ENCODE measurements around the gene TACC3.

TACC3 gene

DNA sequence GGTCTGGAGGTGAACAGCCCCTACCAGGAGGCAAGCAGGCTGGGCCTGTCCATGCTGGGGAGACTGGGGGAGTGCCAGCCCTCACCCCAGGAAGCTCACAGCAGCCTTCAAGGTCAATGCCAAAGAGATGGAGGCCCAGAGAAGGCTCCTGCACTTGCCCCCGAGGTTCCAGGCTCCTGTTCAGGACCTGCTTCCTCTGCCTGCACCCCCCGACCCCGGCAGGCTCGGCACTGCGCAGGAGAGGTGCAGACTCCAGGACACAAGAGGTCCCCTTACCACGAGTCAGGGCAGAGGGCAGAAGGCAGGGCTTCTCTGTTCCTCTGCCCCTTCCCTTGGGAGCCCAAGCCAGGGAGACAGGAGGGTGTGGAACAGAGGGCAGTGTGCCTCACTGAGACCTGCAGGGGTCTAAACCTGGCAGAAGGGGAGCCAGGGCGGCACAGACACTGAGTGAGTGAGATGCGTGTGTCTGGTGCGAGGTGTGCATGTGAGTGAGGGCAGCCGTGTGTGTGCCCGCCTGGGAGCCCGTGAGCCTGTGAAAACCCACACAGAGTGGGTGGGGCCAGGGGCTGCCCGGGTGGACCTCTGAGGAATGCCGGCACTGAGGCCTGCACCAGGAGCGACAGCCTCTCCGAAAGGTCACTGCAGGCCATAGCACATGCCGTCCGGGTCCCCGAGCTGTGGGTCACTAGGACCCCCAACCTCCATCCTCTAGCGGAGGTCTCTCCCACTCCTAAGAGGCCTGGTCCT, 41.1 kb downstream of the TACC3 start:
- H3K27ac ChIP-seq (ENCODE audit: poor library complexity, severe bottlenecking), result no peak overlapping the region

DNA sequence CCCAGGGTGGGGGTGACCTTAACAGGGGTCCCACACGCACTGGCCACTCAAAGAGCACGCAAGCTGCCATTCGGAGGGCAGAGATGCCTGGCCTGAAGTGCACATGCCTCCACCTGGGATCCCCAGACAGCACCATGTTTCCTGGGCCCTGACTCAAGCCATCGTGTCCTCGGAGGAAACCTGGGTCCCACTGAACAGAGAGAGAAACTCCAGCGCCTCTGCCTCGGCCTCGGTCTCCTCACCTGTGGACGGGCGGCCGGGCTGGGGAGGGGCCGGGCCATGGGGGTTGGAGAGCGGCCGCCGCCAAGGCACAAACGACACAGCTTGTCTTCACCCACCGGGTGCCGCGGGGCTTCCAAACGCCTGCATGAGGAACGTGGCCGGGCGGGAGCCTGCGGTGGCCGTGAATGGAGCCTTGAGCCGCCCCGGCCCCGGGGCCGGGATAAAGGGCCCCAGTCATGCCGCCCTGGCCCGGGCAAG, 41.8 kb downstream of the TACC3 start:
- H3K9me3 ChIP-seq (ENCODE audit: severe bottlenecking), result no peaks in the 10 kb centered on the region
- ATAC-seq (ENCODE audit: low read depth), result no peak
- TF ChIP-seq, protein P1, sequence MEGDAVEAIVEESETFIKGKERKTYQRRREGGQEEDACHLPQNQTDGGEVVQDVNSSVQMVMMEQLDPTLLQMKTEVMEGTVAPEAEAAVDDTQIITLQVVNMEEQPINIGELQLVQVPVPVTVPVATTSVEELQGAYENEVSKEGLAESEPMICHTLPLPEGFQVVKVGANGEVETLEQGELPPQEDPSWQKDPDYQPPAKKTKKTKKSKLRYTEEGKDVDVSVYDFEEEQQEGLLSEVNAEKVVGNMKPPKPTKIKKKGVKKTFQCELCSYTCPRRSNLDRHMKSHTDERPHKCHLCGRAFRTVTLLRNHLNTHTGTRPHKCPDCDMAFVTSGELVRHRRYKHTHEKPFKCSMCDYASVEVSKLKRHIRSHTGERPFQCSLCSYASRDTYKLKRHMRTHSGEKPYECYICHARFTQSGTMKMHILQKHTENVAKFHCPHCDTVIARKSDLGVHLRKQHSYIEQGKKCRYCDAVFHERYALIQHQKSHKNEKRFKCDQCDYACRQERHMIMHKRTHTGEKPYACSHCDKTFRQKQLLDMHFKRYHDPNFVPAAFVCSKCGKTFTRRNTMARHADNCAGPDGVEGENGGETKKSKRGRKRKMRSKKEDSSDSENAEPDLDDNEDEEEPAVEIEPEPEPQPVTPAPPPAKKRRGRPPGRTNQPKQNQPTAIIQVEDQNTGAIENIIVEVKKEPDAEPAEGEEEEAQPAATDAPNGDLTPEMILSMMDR (IDR thresholded peaks at IDR 0.05; ENCODE audit: poor library complexity, severe bottlenecking), result no peak
- H3K4me1 ChIP-seq (ENCODE audit: insufficient read depth, poor library complexity, severe bottlenecking), result peaks cover 9% of the 10 kb centered on the region
- DNase-seq (ENCODE audit: low spot score), result no peak
- no peak overlapping the region for H3K4me3 ChIP-seq (ENCODE audit: severe bottlenecking)
- H3K36me3 ChIP-seq (ENCODE audit: low read depth), result no peaks in the 10 kb centered on the region
- H3K27me3 ChIP-seq (ENCODE audit: insufficient read depth, poor library complexity, severe bottlenecking), result no peaks in the 10 kb centered on the region
- H3K27ac ChIP-seq (ENCODE audit: poor library complexity, severe bottlenecking), result no peak overlapping the region

More for the DNA sequence above, 41.1 kb downstream of the TACC3 start:
- ATAC-seq (ENCODE audit: low read depth) (no peak), DNase-seq (ENCODE audit: low spot score) (no peak)
- no peaks in the 10 kb centered on the region for H3K36me3 ChIP-seq (ENCODE audit: low read depth)
- H3K9me3 ChIP-seq (ENCODE audit: severe bottlenecking), result no peaks in the 10 kb centered on the region
- H3K4me1 ChIP-seq (ENCODE audit: insufficient read depth, poor library complexity, severe bottlenecking), result peaks cover 12% of the 10 kb centered on the region
- TF ChIP-seq, protein P1 (IDR thresholded peaks at IDR 0.05; ENCODE audit: poor library complexity, severe bottlenecking), result no peak
- no peaks in the 10 kb centered on the region for H3K27me3 ChIP-seq (ENCODE audit: insufficient read depth, poor library complexity, severe bottlenecking)
- no peak overlapping the region for H3K4me3 ChIP-seq (ENCODE audit: severe bottlenecking)

DNA sequence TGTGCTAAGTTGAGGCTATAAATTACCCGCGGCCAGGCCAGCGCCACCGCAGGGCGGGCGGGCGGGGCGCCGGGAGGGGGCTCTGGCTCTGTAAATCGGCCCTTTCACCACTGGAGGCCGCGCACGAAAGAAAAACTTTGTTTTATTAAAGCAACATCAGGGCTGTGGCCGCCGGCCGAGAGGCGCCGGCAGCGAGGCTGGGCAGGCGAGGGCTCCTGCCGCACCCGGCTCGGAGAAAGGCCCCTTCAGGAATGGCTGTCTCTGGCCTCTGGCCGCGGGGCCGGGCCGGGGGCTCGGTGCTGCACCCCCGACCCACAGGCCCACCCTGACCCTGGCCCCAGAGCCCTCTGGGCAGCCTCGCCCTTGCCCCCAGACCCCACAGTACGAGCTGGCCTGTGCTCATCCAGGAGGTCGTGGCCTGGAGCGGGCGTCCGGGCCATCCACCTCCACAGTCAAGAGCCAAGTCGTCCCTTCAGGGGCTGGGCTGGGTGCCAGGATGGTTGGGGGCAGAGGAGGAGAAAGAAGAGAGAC, 42.3 kb downstream of the TACC3 start:
- no peaks in the 10 kb centered on the region for H3K9me3 ChIP-seq (ENCODE audit: severe bottlenecking)
- no peaks in the 10 kb centered on the region for H3K27me3 ChIP-seq (ENCODE audit: insufficient read depth, poor library complexity, severe bottlenecking)
- peak; percentile 17; the same call in 1 of the 3 replicates for ATAC-seq (ENCODE audit: low read depth)
- H3K27ac ChIP-seq (ENCODE audit: poor library complexity, severe bottlenecking), result no peak overlapping the region
- H3K4me1 ChIP-seq (ENCODE audit: insufficient read depth, poor library complexity, severe bottlenecking), result peaks cover 9% of the 10 kb centered on the region
- no peaks in the 10 kb centered on the region for H3K36me3 ChIP-seq (ENCODE audit: low read depth)
- H3K4me3 ChIP-seq (ENCODE audit: severe bottlenecking), result no peak overlapping the region
- DNase-seq (ENCODE audit: low spot score), result no peak
- TF ChIP-seq, protein P1 (IDR thresholded peaks at IDR 0.05; ENCODE audit: poor library complexity, severe bottlenecking), result peak; percentile 11

GRCh38 chr4:1764670-1765069, 43.3 kb downstream of the TACC3 start:
- TF ChIP-seq, protein P1 (IDR thresholded peaks at IDR 0.05; ENCODE audit: poor library complexity, severe bottlenecking), result no peak
- Histone ChIP-seq H3K4me3 (ENCODE audit: severe bottlenecking) (no peak overlapping the region), H3K36me3 (ENCODE audit: low read depth) (no peaks in the 10 kb centered on the region), H3K27me3 (ENCODE audit: insufficient read depth, poor library complexity, severe bottlenecking) (no peaks in the 10 kb centered on the region), H3K4me1 (ENCODE audit: insufficient read depth, poor library complexity, severe bottlenecking) (peaks cover 6% of the 10 kb centered on the region), H3K27ac (ENCODE audit: poor library complexity, severe bottlenecking) (no peak overlapping the region), H3K9me3 (ENCODE audit: severe bottlenecking) (no peaks in the 10 kb centered on the region)
- no peak for ATAC-seq (ENCODE audit: low read depth)
- DNase-seq (ENCODE audit: low spot score), result no peak

Data from RWPE2 (cell line).